NK-92 treated with Interleukin-12 subunit alpha and Interleukin-12 subunit beta, amount 100 ng/mL, for 24 hours (cell line): ENCODE measurements around the gene RPL31.
"Not testable (repeated sequence)": the region's sequence is repeated elsewhere in the genome, so short reads cannot be mapped to it uniquely, and the experiment has no call there.

ENCODE experiments used
- DNase-seq: peaks from one replicate; lab custom pipeline; 2025; lab: John Stamatoyannopoulos, UW

RPL31 gene

DNA sequence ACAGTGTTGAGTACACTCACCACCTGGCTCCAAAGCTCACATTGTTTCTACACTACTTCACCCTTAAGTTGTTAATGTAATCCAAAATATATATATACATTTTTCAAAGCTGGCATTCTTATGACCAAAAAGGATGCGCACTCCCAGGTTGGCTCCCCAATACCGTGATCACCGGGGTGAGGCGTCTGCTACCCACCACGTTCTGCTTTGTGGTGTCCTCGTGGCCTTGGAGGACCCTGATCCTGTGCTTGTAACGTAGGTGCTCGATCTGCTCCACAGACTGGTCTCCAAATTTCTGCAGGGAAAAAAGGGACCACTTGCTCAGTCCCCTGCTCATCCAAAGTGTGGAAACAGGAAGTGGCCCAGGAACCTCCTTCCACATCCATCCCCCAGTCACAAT, 25.8 kb downstream of the RPL31 start:
- no peak for DNase-seq

DNA sequence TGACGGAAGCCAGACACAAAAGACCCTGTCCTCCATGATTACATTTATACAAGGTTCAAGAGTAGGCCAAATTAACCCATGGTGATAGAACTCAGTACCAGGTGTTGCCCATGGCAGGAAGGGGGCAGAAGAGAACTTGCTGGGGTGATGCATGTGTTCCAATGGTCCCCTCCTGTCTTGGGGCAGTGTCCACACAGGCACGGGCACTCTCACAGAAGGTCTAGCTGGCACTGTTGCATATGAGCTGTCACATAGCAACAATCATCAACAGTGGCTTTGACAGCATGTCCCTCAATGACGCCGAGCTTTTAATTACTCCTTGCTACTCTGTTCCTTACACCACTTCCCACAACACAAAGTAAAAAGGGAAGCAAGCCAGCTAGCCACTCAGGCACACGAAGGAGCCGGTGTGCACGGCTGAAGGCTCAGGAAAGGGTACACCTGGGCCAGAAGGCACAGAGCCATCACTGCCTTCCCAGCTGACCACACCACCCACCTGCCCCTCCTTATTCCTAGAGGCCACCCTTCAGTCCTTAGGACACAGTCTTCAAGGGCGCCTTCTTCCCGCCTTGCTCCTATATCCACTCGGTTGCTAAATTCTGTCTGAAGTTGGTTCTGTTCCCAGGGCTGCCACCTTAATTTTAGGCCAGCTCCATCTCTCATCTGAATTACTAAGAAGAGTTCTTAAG, 28.9 kb downstream of the RPL31 start:
- no peak for DNase-seq

DNA sequence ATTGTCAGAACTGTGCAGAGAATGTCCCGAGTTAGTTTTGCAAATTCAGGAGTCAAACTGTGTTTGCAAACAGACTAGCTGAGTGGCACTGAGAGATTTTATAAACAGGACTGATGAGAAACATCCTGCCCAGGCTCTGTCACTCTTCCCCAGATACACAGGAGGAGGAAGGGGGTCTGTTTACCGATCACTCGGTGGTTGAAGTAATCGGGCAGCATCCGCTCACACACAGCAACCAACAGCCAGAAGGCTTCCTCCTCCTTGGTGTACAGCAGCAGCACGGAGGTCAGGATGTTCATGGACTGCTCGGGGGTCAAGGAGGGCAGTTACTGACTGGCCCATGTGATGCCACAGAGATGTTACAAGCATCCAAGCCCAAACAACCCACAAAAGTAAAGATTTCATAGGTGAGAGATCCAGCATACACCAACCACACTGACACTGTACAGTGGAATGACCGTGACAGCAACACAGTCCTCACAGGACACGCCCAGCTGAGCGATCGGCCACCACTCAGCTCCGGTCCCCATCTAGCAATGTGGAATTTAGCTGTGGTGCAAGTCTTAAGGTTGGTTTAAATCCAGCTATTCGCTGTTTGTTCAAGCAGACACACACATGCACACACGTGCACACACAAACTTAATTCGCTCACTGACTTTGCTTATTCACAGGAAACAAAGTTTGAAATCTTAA, 30.1 kb downstream of the RPL31 start:
- DNase-seq: no peak

DNA sequence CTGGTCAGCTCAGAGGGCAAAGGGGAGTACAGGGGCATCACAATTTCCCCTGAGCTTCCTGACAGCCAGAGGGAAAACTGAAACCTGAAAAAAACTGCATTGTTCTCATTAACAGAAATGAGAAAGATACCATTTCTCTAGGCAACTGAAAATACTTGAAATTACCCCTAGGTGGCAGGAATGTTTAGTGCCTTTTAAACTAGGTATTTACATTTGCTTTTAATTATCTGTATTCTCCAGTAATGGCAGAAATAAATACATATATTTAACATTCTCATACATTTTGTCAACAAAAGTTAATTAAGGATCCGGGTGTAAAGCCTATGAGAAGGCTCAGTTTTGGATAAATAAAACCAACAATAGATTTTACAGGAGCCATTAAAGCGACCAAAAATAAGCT, 34.5 kb downstream of the RPL31 start:
- no peak for DNase-seq

DNA sequence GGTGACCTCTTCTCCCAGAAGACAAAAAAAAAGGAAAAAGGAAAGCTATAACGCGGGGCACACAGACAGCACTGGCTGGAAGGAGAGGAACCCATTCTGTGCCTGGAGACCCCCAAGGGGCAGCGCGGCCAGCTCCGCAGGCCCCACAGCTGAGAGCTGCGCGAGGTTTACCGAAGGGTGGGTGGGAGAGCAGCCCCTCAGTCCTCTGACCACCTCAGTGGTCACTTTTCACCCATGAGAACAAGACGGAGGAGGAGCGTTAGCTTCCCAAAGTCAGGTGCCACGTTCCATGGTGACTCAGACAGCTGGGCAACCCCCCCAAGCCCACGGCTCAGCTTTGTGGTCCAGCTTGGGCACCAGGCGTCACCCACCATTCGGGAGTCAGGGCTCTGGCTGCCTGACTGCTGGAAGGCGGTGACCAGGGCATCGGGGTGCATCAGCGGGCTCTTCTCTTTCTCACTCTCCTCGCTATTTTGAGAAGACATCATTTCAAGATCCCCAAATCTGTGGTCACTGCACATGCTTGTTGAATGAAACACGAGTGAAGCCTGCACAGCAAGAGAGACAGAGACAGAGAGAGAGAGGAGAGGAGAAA, 35.2 kb downstream of the RPL31 start:
- DNase-seq: no peak

DNA sequence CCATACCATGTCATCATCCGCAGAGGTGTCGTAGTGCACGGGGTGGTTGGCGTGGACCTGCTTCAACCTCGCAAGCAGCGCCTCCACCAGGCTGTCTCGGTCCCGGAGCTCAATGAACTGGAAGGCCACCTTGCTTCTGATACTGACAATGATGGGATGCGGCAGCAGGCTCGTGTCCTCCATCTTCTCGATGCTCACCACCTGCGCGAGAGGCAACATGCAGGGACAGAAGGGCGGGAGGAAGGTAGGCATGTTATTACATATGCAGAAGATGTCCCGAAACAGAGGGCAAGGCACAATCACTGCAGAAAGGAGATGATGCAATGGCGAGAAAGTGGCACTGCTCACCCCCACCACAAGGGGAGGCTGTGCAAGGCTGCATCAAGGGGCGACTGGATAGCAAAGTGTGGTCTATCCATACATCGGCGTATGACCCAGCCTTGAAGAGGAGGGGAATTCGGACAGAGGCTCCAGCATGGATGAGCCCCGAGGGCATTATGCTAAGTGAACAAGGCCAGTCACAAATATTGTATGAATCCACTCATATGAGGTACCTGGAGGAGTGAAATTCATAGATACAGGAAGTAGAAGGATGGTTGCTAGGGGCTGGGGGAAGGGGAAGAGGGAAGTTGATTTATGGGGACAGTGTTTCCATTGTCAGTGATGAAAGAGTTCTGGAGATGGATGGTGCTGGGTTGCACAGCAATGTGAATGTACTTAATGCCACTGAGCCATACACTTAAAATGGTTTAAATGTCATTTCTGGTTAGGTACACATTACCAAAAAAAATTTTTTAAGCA, 36.6 kb downstream of the RPL31 start:
- peak; percentile 22 for DNase-seq

DNA sequence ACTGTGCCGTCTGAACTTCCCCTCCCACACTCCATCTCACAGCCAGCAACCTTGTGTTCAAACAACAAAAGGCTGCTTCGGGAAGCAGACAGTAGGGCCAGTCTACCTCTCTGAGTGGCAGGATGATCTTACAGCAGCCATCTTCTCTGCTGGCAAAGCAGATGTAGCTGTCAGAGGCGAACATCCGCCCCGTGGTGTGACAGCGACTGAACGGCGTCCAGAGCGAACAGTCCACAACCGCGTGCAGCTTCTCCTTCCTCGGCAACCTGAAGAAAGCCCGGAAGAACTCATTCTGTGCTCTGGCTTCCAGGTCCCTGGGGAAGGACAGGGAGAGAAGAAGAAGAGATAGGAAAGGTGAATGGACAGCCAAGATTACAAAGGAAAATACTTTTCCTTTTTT, 38.0 kb downstream of the RPL31 start:
- DNase-seq: no peak

DNA sequence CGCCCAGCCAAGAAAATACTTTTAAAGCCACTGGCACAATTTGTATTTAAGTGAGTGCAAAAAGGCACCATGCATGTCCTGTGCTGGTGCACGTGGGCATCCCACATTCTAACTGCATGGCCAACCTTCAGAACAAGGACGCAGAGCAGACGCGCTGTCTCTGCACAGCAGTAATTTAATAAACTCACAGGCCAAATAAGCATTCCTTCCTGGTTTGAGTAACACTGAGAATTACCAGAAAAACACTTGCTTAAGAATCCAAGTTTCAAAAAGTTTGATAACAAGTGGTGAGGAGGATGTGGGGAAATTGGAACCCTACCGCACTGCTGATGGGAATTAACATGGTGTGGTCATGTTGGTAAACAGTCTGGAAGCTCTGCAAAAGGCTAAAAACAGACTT, 38.7 kb downstream of the RPL31 start:
- no peak for DNase-seq

DNA sequence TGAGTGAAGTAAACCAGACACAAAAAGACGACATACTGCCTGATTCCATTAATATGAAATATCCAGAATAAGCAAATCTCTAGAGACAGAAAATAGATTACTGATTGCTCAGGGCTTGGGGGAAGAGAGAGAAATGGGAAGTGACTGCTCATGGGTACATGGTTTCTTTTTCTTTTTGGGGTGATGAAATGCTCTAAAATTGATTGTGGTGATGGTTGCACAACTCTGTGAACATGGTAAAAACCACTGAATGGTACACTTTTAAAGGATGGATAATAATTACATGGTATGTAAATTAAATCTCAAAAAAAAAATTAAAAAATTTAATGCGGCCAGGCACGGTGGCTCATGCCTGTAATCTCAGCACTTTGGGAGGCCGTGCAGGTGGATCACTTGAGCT, 39.3 kb downstream of the RPL31 start:
- DNase-seq: no peak

DNA sequence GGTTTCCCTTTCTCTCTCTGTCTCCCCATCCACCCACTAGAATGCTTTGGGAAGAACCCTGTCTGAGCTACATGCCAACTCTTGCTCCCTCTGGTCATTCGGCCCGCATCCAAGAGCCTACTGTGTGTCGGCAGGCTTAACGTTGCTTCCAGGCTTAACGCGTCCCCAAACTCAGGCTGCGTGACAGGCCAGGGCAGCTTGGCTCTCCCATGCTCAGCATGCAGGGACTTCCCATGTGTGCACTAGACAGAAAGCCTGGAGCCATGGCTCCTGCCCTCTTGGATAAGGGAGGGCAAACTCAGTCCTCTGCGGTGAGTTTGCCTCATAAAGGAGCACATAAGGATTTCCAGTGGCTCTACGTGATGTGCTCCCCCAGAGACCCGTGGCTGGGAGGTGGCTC, 43.2 kb downstream of the RPL31 start:
- DNase-seq: no peak

DNA sequence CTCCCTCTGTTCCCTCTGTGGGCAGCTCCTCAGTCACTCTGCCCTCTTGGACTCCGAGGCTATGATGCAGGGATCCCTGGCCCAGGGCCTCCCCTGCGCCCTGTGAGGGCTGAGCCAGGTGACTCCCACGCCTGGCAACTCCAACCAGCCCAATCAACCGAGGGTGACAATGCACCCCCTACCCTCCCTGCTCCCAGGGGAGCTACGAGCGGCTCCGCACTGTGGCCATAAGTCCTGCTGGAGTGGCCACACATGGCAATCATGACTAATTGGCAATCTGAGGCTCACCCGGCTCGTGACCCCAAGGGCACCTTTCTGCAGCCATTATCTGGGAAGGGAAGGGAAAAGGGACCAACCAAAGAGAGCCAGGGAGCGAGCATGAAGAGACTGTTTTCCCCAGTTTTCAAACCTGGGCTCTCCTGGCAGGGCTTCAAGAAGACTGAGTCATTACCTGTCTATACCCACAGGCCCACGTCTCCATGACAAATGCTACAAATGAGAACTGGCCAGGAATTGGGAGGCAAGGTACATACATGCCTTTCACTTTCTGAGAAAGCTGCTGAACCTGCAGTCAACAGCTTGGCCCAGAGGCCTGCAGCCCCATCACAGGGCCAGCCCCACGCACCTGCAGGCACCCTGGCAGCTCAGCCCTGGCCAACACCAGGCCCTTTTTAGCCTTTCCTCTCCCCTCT, 45.1 kb downstream of the RPL31 start:
- DNase-seq: no peak

DNA sequence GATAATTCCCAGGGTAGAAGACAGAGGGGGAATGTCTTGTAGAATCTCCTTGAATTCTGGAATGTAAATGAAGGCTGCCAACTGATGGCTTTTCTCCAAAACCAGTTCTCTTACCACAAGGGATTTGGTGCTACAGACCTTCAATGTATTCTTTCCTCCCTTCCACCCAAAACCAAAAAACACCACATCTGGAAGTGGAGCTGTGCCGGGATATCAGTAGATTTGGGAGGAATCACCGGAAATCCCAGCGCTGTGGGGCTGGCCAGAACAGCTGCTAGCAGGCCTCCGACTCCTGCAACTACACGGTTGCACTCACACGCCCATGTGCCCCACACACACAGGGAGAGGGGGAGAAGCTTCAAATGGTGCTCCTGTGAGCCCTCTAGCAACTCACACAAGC, 45.7 kb downstream of the RPL31 start:
- DNase-seq: no peak

DNA sequence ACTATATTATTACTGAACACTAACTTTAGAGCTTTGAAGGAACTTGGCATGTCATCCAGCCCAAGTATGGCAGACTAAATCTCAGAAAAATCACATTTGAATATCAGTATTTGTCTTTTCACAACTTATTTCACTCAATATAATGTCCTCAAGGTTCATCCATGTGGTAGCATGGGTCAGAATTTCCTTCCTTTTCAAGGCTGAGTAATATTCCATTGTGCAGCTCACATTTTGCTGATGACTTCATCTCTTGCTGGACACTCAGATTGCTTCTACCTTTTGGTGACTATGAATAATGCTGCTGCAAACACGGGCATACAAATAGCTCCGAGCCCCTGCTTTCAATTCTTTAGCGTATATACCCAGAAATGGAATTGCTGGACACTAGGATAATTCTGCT, 46.7 kb downstream of the RPL31 start:
- DNase-seq: no peak

DNA sequence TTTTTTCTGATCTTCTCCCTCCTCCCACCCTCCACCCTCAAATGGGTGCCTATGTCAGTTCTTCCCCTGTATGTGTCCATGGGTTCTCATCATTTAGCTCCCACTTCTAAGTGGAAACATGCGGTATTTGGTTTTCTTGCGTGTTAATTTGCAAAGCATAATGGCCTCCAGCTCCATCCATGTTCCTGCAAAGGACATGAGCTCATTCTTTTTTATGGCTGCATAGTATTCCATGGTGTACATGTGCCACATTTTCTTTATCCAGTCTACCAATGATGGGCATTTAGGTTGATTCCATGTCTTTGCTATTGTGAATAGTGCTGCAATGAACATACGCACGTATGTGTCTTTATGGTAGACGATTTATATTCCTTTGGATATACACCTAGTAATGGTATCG, 48.8 kb downstream of the RPL31 start:
- not testable (repeated sequence) for DNase-seq

DNA sequence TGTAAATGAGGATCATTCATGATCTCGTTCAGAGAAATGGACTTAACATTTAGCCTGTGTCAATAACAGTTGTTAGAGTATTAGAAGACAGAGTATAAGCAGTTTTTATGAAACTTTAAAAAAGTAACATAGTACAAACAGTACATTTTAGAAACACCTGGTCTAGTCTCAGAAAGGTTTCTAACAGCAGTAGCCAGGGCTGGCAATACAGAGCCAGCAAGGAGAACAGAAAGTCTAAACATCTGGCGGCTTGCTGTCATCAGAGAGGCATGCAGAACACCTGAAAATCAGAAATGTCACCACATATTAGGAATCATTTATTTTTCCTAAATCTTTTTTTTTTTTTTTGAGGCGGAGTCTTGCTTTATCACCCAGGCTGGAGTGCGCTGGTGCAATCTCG, 50.1 kb downstream of the RPL31 start:
- no peak for DNase-seq

DNA sequence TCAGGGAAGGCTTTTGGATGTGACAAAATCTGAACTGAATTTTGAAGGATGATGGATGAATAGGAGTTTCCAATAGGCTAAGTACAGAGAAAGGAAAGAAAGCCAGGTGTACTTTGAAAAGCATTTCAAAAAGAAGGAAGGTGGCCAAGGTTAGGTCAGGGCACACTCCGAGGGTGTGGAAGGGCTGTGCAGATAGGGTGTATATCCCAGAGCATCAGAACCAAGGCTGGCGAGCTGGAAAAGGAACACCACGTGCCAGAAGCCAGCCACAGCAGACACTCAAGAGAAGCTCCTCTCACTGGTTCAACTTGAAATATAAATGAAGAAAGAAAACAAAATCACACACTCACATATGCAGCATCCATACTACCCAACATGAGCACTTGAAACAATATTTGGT, 51.0 kb downstream of the RPL31 start:
- DNase-seq: no peak
